HCT116 (cell line): ENCODE measurements around the gene GRIA1. TPM values are rescaled to one million over a fixed set of nuclear protein-coding genes. Genes with fewer than 3 reads are reported as not detected.

Source experiments
- ATAC-seq: fragments of 200-7000 bp; cut with Tn5 transposase; 2 replicates; pipeline ENCODE4 v1.9.1; 2020; ENCODE audit warnings: mild to moderate bottlenecking, moderate library complexity
- BruUV-seq: library from RNA; stranded (reverse); fragments of 400-500 nt; replicated peaks from 2 replicates; lab custom pipeline; 2021; lab: Mats Ljungman, UMichigan
- CTCF ChIA-PET: fragments of 300-600 bp; sonication (Branson Sonifier 250); formaldehyde crosslinking; loops from one replicate; lab custom pipeline; 2021; ENCODE audit warnings: antibody characterized with exemption; lab: Charles Lee
- POLR2A ChIA-PET: fragments of 300-600, 350-600 bp; sonication (Branson Sonifier 250); formaldehyde crosslinking; loops from one replicate; lab custom pipeline; 2021; ENCODE audit warnings: antibody characterized with exemption; lab: Charles Lee
- RAD21 ChIA-PET, 2 experiments: fragments of 300-600 bp; sonication (Branson Sonifier 250); formaldehyde crosslinking; loops; one replicate each; lab custom pipeline; 2023; ENCODE audit warnings: low total read pairs in 2 of 2; ENCODE audit not compliant: uncharacterized antibody in 2 of 2, unreplicated experiment in 2 of 2, low non-redundant PET in 1 of 2; lab: Charles Lee
- DNase-seq: peaks from one replicate; pipeline ENCODE4 v3.0.0-alpha.2; 2010; ENCODE audit warnings: low read depth, low spot score
- H2AFZ ChIP-seq: fragments of 200-600 bp; shearing (Covaris generic), sonication (generic); 2 replicates; pipeline ENCODE4 v1.6.1; 2017; ENCODE audit warnings: low read depth, mixed run types, mixed read lengths, antibody characterized with exemption, low read length; ENCODE audit not compliant: poor library complexity, severe bottlenecking
- H3K27ac ChIP-seq: 2 replicates; pipeline ENCODE4 v1.5.1; 2012; ENCODE audit warnings: low read depth, low read length
- H3K27me3 ChIP-seq: fragments of 200-600 bp; sonication (generic); 2 replicates; pipeline ENCODE4 v1.6.1; 2016; ENCODE audit warnings: mixed run types, low read length, mixed read lengths; ENCODE audit not compliant: insufficient read depth
- H3K36me3 ChIP-seq, 2 experiments: fragments of 200-500 bp in 1 of 2; fragments of 200-600 bp in 1 of 2; sonication (Bioruptor generic) in 1 of 2; sonication (generic) in 1 of 2; 2 replicates each; pipeline versions ENCODE4 v1.5.1 to v1.6.1; 2014 to 2016; ENCODE audit warnings: low read length in 2 of 2, inconsistent platforms in 1 of 2, mixed read lengths in 1 of 2, mixed run types in 1 of 2; ENCODE audit not compliant: insufficient read depth in 2 of 2, control insufficient read depth in 1 of 2
- H3K4me1 ChIP-seq, 2 experiments: fragments of 200-600 bp in 1 of 2; sonication (generic) in 1 of 2; 2 replicates each; pipeline versions ENCODE4 v1.5.1 to v1.6.1; 2012 to 2017; ENCODE audit warnings: low read length in 2 of 2, inconsistent platforms in 1 of 2, mild to moderate bottlenecking in 1 of 2, mixed read lengths in 1 of 2, mixed run types in 1 of 2, moderate library complexity in 1 of 2; ENCODE audit not compliant: insufficient read depth in 2 of 2, control insufficient read depth in 1 of 2
- H3K4me2 ChIP-seq: fragments of 200-600 bp; sonication (generic); 2 replicates; pipeline ENCODE4 v1.6.1; 2017; ENCODE audit warnings: mixed run types, low read length, mixed read lengths
- H3K4me3 ChIP-seq, 2 experiments: fragments of 200-600 bp in 1 of 2; sonication (generic) in 1 of 2; replicated peaks in 1 of 2; 2 replicates each; pipeline ENCODE4 v1.5.1; 2011 to 2016; ENCODE audit warnings: low read length in 2 of 2, control low read depth in 1 of 2, low read depth in 1 of 2, mild to moderate bottlenecking in 1 of 2, mixed read lengths in 1 of 2, mixed run types in 1 of 2
- H3K79me2 ChIP-seq: fragments of 200-600 bp; sonication (generic); 2 replicates; pipeline ENCODE4 v1.6.1; 2017; ENCODE audit warnings: mild to moderate bottlenecking, mixed run types, low read length, moderate library complexity, mixed read lengths; ENCODE audit not compliant: insufficient read depth
- H3K9ac ChIP-seq: fragments of 200-600 bp; sonication (generic); 2 replicates; pipeline ENCODE4 v1.6.1; 2016; ENCODE audit warnings: low read length, mixed read lengths
- H3K9me2 ChIP-seq: fragments of 200-600 bp; sonication (generic), shearing (Covaris generic); 2 replicates; pipeline ENCODE4 v1.6.1; 2017; ENCODE audit warnings: mixed run types, mild to moderate bottlenecking, moderate library complexity; ENCODE audit not compliant: insufficient read depth
- H3K9me3 ChIP-seq, 2 experiments: fragments of 200-500 bp in 1 of 2; fragments of 200-600 bp in 1 of 2; sonication (Bioruptor generic) in 1 of 2; sonication (generic) in 1 of 2; 2 replicates each; pipeline ENCODE4 v1.6.1; 2014 to 2017; ENCODE audit warnings: low read length in 2 of 2, mixed read lengths in 2 of 2, inconsistent platforms in 1 of 2, low read depth in 1 of 2, mild to moderate bottlenecking in 1 of 2, mixed run types in 1 of 2, moderate library complexity in 1 of 2; ENCODE audit not compliant: control insufficient read depth in 1 of 2, insufficient read depth in 1 of 2
- H4K20me1 ChIP-seq: fragments of 200-600 bp; sonication (generic), shearing (Covaris generic); 2 replicates; pipeline ENCODE4 v1.6.1; 2017; ENCODE audit warnings: mixed run types, mild to moderate bottlenecking, moderate library complexity; ENCODE audit not compliant: insufficient read depth
- CEBPB ChIP-seq: IDR thresholded peaks from 2 replicates; pipeline ENCODE4 v1.6.1; 2012; ENCODE audit warnings: low read depth
- EGR1 ChIP-seq: IDR thresholded peaks from 2 replicates; pipeline ENCODE4 v1.6.1; 2012; ENCODE audit warnings: low read depth
- ELF1 ChIP-seq: IDR thresholded peaks from 2 replicates; pipeline ENCODE4 v1.6.1; 2012; ENCODE audit warnings: low read depth, borderline replicate concordance
- EZH2 ChIP-seq: fragments of 200-600 bp; sonication (generic); IDR thresholded peaks from 2 replicates; pipeline ENCODE4 v1.6.1; 2017; ENCODE audit warnings: antibody characterized with exemption, mixed run types
- EZH2phosphoT487 ChIP-seq: fragments of 200-600 bp; IDR thresholded peaks from 2 replicates; pipeline ENCODE4 v1.6.1; 2018; ENCODE audit warnings: antibody characterized with exemption, borderline replicate concordance
- FOSL1 ChIP-seq: IDR thresholded peaks from 2 replicates; pipeline ENCODE4 v1.6.1; 2012; ENCODE audit warnings: low read depth
- JUND ChIP-seq: IDR thresholded peaks from 2 replicates; pipeline ENCODE4 v1.6.1; 2012
- POLR2A ChIP-seq: IDR thresholded peaks from 2 replicates; pipeline ENCODE4 v1.7.0; 2011; ENCODE audit warnings: borderline replicate concordance; ENCODE audit not compliant: insufficient read depth, insufficient read length; ENCODE audit errors: extremely low read depth
- RAD21 ChIP-seq: IDR thresholded peaks from 2 replicates; pipeline ENCODE4 v1.6.1; 2012; ENCODE audit warnings: low read depth, mild to moderate bottlenecking
- SIN3A ChIP-seq: IDR thresholded peaks from 2 replicates; pipeline ENCODE4 v1.6.1; 2012; ENCODE audit warnings: low read depth
- SRF ChIP-seq: IDR thresholded peaks from 2 replicates; pipeline ENCODE4 v1.6.1; 2012; ENCODE audit warnings: low read depth
- TCF7L2 ChIP-seq: IDR thresholded peaks from 2 replicates; pipeline ENCODE4 v1.7.0; 2011; ENCODE audit warnings: borderline replicate concordance, inconsistent platforms; ENCODE audit not compliant: insufficient read depth, insufficient read length; ENCODE audit errors: extremely low read depth
- ZFX ChIP-seq: fragments of 450-650 bp; IDR thresholded peaks from 2 replicates; pipeline ENCODE4 v1.6.1; 2017
- ZNF274 ChIP-seq: fragments of 200-500 bp; sonication (Bioruptor generic); IDR thresholded peaks from 2 replicates; pipeline ENCODE4 v1.6.1; 2014; ENCODE audit warnings: mild to moderate bottlenecking, low read depth, low read length, inconsistent platforms
- intact Hi-C: fragments of 100-400 bp; cut with micrococcal nuclease; formaldehyde crosslinking; loops from 2 replicates; pipeline ENCODE4 v1.10.0; 2022
- total RNA-seq: library from RNA; stranded (reverse); gene quantifications from one replicate; pipeline ENCODE4 v1.2.1, GENCODE V29; 2021; ENCODE audit not compliant: unreplicated experiment
- TF ChIP-seq, protein P1 (sequence below): IDR thresholded peaks from 2 replicates; pipeline ENCODE4 v1.6.1; 2012
- TF ChIP-seq, protein P2 (sequence below): IDR thresholded peaks from 2 replicates; pipeline ENCODE4 v1.6.1; 2012
- TF ChIP-seq, protein P3 (sequence below): IDR thresholded peaks from 2 replicates; pipeline ENCODE4 v1.6.1; 2011; ENCODE audit warnings: mild to moderate bottlenecking, low read length, moderate library complexity; ENCODE audit not compliant: insufficient replicate concordance; ENCODE audit errors: extremely low read depth

Gene GRIA1
- total RNA-seq, 1 experiment from 2014 or later, result not detected

DNA sequence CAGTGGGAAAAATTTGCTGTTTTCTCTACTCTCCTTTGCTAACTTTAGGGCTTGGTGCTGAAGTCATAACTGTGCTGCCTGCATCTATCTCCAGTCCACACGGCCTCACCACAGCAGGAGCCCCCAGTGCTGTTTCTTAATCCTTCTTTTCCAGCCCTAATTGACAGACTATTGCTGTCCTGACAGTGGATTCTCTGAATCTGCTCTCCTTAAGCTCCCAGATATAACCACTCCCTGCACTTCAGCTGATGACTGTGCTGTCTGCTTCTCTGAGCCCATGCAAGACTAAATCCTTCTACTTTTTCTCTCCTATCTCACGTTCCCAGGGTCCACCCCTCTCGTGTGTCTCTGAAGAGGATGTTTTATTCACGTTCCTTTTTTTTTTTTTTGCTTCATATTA lies 19.7 kb upstream of the GRIA1 start:
- Histone ChIP-seq H3K4me2 (no peak overlapping the region), H3K4me1 (no peaks in the 10 kb centered on the region), H4K20me1 (no peaks in the 10 kb centered on the region), H3K9me2 (no peaks in the 10 kb centered on the region), H2AFZ (no peak overlapping the region), H3K9me3 (no peaks in the 10 kb centered on the region), H3K27me3 (0 out of 2 replicates have a peak, but pooled peaks cover 11% of the 10 kb centered on the region), H3K27ac (no peak overlapping the region), H3K36me3 (no peaks in the 10 kb centered on the region), H3K9ac (no peak overlapping the region), H3K4me3 (no peak overlapping the region), H3K79me2 (no peaks in the 10 kb centered on the region)
- BruUV-seq, result no TSS peak
- no peak for TF ChIP-seq ZNF274
- TF ChIP-seq EZH2, result no peak
- TF ChIP-seq, protein P1, sequence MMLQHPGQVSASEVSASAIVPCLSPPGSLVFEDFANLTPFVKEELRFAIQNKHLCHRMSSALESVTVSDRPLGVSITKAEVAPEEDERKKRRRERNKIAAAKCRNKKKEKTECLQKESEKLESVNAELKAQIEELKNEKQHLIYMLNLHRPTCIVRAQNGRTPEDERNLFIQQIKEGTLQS, result no peak
- no peak for TF ChIP-seq ZFX
- TF ChIP-seq TCF7L2, result no peak
- no peak for TF ChIP-seq CEBPB
- TF ChIP-seq SRF, result no peak
- no peak for TF ChIP-seq RAD21
- TF ChIP-seq, protein P2, sequence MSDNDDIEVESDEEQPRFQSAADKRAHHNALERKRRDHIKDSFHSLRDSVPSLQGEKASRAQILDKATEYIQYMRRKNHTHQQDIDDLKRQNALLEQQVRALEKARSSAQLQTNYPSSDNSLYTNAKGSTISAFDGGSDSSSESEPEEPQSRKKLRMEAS, result no peak
- no peak for TF ChIP-seq EGR1
- no peak for TF ChIP-seq FOSL1
- TF ChIP-seq, protein P3, sequence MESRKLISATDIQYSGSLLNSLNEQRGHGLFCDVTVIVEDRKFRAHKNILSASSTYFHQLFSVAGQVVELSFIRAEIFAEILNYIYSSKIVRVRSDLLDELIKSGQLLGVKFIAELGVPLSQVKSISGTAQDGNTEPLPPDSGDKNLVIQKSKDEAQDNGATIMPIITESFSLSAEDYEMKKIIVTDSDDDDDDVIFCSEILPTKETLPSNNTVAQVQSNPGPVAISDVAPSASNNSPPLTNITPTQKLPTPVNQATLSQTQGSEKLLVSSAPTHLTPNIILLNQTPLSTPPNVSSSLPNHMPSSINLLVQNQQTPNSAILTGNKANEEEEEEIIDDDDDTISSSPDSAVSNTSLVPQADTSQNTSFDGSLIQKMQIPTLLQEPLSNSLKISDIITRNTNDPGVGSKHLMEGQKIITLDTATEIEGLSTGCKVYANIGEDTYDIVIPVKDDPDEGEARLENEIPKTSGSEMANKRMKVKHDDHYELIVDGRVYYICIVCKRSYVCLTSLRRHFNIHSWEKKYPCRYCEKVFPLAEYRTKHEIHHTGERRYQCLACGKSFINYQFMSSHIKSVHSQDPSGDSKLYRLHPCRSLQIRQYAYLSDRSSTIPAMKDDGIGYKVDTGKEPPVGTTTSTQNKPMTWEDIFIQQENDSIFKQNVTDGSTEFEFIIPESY, result no peak
- TF ChIP-seq ELF1, result no peak
- no peak for TF ChIP-seq EZH2phosphoT487
- TF ChIP-seq POLR2A, result no peak
- no peak for TF ChIP-seq SIN3A
- no peak for TF ChIP-seq JUND
- ATAC-seq (no peak), DNase-seq (no peak)
- ChIA-PET POLR2A (no interaction called here), CTCF (no interaction called here), RAD21 (no interaction called here)
- intact Hi-C loops, result no loop called here
